BLaER1 (cell line): ENCODE results near the gene CTDSP2.

Experiments
- H3K27ac ChIP-seq: shearing (Covaris generic); formaldehyde crosslinking; 2 replicates; pipeline ENCODE4 v1.8.1; 2022
- H3K27me3 ChIP-seq: shearing (Covaris generic); formaldehyde crosslinking; 2 replicates; pipeline ENCODE4 v1.8.1; 2022
- H3K36me3 ChIP-seq: shearing (Covaris generic); formaldehyde crosslinking; 2 replicates; pipeline ENCODE4 v1.8.1; 2022
- H3K4me1 ChIP-seq: shearing (Covaris generic); formaldehyde crosslinking; 2 replicates; pipeline ENCODE4 v1.8.1; 2022
- H3K4me2 ChIP-seq: shearing (Covaris generic); formaldehyde crosslinking; 2 replicates; pipeline ENCODE4 v1.8.1; 2022
- H3K4me3 ChIP-seq: shearing (Covaris generic); formaldehyde crosslinking; 2 replicates; pipeline ENCODE4 v1.8.1; 2022
- H3K9ac ChIP-seq: shearing (Covaris generic); formaldehyde crosslinking; 2 replicates; pipeline ENCODE4 v1.8.1; 2022
- H3K9me3 ChIP-seq: shearing (Covaris generic); formaldehyde crosslinking; 2 replicates; pipeline ENCODE4 v1.8.1; 2022
- H4K20me1 ChIP-seq: shearing (Covaris generic); formaldehyde crosslinking; 2 replicates; pipeline ENCODE4 v1.8.1; 2022
- Cebpa-rat ChIP-seq: shearing (Covaris generic); IDR thresholded peaks from 2 replicates; pipeline ENCODE4 v1.8.1; 2022

The CTDSP2 gene

DNA sequence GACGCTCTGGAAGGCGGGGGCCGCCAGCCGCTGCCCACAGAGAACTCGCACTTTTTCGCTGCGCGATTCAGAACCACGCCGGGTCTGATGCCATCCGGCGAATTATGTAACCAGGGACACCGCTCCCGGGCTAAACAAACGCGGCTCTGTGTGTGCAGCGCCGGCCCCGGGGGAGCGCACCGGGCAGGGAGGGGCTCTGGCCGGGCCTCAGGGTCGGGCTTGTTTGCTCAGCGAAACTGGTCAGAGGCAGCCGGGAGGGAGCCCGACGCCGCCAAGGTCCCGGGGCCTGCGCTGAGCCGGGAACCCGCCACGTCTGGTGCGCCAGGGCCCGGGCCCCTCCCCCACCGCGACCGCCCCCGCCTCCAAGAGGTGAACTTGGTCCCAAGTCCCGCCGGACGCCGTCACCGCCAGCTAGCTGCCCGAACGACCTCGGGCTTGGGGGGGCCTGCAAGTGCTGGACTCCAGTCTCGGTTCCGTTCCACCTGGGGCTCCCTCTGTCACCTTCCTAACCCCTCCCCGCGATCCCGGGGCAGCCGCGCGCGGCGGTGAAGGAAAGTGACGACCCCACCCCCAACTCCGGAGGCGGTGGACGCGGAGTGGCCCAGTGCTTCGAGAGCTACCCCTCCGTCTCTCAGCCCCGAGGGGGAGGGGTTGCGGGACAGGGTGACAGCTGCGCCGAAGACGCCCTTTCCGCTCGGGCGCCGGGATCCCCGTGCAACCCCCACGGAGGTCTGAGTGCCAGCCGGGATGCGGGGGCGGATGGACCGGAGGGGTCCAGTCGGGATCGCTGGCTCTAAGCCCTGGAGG lies 848 bp downstream of the CTDSP2 start:
- Histone ChIP-seq H3K4me3 (peak overlapping the region; percentile 98), H3K36me3 (no peaks in the 10 kb centered on the region), H3K9me3 (no peaks in the 10 kb centered on the region), H3K4me1 (peaks cover 52% of the 10 kb centered on the region), H4K20me1 (peaks cover 54% of the 10 kb centered on the region), H3K27ac (peak overlapping the region; percentile 93), H3K9ac (peak overlapping the region; percentile 95), H3K27me3 (peaks cover 10% of the 10 kb centered on the region), H3K4me2 (peak overlapping the region; percentile 96)
- TF ChIP-seq Cebpa-rat: no peak

DNA sequence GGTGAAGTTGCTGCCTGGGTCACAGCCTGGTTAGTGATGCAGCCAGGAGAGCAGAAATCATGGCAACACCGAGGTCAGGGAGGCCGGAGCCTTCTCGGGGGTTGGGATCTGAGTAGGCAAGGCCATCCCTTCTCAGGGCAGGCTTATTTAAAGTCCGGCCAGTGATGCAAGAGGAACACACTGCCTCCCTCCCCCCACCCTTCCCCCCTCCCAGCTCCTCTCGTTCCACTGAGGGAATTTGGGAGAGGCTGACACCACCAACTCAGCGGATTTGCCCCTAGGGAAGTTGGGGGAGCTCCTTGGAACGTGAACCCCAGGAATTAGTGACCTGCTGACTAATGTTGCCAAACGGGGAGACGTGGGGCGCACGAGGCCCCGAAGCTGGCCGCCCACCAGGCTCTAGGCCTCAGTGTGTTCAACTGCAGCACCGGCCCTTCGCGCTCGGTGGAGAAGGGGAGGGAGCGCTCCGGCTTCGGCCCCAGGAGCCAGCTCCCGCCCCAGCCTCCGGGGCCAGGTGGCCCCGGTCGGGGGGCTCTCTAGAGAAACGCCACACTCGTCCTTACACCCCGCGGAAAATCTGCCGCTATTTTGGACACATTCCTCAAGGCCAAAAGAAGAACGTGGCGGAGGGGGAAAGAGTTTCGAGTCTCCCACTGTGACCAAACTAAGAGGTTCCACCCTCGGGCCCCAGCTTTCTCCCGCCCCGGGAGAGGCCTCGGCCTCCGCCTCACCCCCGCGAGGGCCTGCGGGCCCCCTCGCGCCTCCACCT lies 1.6 kb downstream of the CTDSP2 start:
- Histone ChIP-seq H3K27ac (peak overlapping the region; percentile 93), H3K4me2 (peak overlapping the region; percentile 96), H4K20me1 (peaks cover 62% of the 10 kb centered on the region), H3K9ac (peak overlapping the region; percentile 95), H3K4me1 (peaks cover 60% of the 10 kb centered on the region), H3K27me3 (peaks cover 2% of the 10 kb centered on the region; the same call in 1 of the 2 replicates), H3K4me3 (peak overlapping the region; percentile 98), H3K9me3 (no peaks in the 10 kb centered on the region), H3K36me3 (0 out of 2 replicates have a peak, but pooled peaks cover 6% of the 10 kb centered on the region)
- no peak for TF ChIP-seq Cebpa-rat

DNA sequence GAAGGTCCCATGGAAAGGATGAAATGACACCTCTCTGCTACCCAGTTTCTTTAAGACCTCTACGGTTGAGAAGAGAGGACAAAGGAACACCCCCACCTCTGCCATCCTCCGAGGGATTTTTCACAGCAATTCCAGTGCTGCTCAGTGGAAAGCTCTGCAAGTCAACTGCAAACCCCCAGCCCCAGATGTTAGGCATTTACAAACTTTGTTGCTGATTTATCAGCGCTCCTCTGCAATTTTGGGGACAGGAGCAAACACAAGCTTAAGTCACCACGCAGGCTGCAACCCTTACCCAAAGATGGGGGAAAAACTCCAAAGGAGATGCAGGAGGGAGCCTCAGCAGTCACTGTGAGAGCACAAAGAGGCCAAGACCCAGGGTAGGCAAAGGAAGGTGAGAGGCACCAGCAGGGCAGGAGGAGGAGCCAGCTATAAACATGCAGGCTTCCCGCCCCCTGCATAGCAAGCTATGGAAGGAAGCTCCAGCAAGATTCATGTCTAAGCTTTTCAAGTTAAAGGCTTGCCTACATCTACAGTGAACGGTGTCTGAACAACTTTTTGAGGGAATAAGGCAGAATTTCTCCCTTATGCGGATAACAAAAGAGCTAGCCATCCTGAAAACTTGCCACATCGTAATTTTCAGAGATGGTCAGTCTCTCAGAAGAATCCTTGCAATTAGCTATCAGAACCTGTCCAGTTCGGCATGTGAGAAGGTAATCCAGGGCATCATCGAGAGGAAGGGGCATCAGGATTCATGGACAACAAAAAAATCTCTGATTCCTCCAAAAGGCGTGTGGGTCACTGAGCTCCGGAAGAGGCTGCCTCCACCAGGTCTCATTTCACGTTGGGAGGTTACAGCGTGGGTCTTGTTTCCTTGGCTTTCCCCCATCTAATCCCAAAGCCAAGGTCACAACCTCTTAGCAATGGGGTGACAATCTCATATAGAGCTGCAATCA lies 3.9 kb downstream of the CTDSP2 start:
- Histone ChIP-seq H3K4me1 (peaks cover 76% of the 10 kb centered on the region), H3K27me3 (no peaks in the 10 kb centered on the region), H4K20me1 (peaks cover 85% of the 10 kb centered on the region), H3K27ac (no peak overlapping the region), H3K36me3 (0 out of 2 replicates have a peak, but pooled peaks cover 6% of the 10 kb centered on the region), H3K9ac (peak overlapping the region; percentile 95), H3K9me3 (no peaks in the 10 kb centered on the region), H3K4me3 (0 out of 2 replicates have a peak overlapping the region, but pooled peaks have one; percentile 98), H3K4me2 (peak overlapping the region; percentile 96)
- TF ChIP-seq Cebpa-rat: no peak

DNA sequence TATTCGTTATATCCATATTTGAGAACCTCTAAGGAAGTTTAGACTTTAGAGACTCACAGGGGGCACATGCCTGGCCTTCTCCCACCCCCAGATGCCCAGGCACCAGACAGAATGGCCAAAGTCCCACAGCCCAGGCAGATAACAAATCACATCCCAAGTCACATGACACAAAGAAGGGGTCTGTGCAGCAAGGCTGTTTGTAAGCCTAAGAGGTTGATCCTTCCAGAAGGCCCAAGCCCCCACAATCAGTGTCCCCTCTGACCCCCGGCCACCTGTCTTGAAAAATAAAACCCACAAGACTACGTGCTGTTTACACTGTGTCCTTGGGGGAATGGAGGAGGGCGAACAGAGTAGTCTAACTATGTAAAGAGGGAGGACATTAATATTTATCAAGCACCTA lies 5.1 kb downstream of the CTDSP2 start:
- TF ChIP-seq Cebpa-rat: no peak
- no peaks in the 10 kb centered on the region for H3K9me3 ChIP-seq
- H3K9ac ChIP-seq: no peak overlapping the region
- H3K4me2 ChIP-seq: peak overlapping the region; percentile 96
- H3K4me1 ChIP-seq: peaks cover 82% of the 10 kb centered on the region
- 0 out of 2 replicates have a peak, but pooled peaks cover 6% of the 10 kb centered on the region for H3K36me3 ChIP-seq
- peaks cover 96% of the 10 kb centered on the region for H4K20me1 ChIP-seq
- H3K4me3 ChIP-seq: no peak overlapping the region
- H3K27ac ChIP-seq: no peak overlapping the region
- no peaks in the 10 kb centered on the region for H3K27me3 ChIP-seq

DNA sequence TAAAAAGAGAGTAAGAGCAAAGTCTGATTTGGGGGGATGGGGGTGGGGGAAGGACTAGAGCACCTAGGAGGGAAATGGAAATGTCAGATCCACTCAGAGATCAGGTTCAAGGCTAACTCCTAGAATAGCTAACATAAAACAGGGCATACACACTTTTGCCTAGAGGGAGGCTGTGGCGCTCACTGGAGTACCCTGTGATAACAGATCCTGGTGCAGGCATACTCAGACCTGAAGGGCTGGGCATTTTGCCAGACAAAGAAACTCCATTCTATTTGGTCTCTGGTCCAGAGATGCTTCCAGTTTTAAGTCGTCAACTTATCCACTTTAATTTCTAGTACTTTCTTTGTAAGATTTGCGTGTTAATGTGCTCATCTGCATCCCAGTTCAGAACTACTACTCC lies 5.8 kb downstream of the CTDSP2 start:
- no peak for TF ChIP-seq Cebpa-rat
- Histone ChIP-seq H4K20me1 (peaks cover 100% of the 10 kb centered on the region), H3K9ac (no peak overlapping the region), H3K4me3 (no peak overlapping the region), H3K27me3 (no peaks in the 10 kb centered on the region), H3K27ac (no peak overlapping the region), H3K9me3 (no peaks in the 10 kb centered on the region), H3K4me1 (peaks cover 89% of the 10 kb centered on the region), H3K36me3 (0 out of 2 replicates have a peak, but pooled peaks cover 6% of the 10 kb centered on the region), H3K4me2 (peak overlapping the region; percentile 96)

DNA sequence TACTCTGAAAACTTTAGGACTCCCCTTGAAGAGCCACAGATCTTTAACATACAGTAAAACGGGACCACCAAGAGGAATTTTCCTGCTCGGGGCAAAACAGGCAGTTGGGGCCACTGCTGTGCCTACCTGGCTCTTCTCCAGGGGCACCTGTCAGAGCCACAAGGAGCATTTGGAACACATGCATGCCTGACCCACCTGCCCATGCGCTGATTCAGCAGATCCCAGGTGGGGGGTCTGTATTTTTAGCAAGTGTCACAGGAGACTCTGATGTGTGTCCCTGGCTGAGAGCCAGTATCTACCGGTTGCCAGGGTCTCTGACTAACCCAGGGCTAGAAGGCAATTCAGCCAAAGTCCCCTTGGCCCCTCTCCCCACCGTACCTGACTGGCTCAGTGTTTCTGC lies 6.5 kb downstream of the CTDSP2 start:
- Histone ChIP-seq H4K20me1 (peaks cover 100% of the 10 kb centered on the region), H3K4me1 (peaks cover 96% of the 10 kb centered on the region)

DNA sequence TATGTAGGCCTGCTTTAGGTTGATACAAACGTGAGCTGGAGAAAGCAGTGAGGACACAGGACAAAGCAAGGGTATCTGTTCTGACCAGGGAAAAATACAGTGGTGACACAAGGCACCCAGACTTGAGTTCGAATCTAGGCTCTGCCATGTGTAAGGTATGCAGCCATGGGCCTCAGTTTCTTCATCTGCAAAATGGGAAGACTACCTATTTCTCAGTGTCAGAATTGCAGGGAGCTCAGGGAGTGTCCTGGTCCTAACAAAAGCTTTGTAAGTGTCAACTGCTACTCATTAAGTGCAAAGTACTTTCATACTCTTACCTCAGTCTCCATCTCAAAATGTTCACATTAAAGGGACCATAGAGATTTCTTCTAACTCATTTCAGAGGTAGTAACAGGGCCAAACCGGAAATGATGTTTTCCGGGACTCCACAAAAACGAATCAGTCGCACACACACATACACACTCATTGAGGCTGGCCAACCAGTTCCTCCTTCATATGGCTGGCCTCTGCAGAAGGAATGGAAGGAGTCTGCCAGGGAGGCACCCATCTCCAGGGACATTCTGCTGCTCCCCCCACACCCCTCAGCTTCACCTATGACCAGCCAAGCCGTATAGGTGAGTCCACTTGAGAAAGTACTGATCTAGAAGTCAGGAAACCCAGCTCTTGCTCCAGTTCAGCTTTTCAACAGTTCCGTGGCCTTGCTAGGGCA lies 7.8 kb downstream of the CTDSP2 start:
- peak overlapping the region; percentile 24; the same call in 1 of the 2 replicates for H3K27ac ChIP-seq
- peaks cover 100% of the 10 kb centered on the region for H3K4me1 ChIP-seq
- peak overlapping the region; percentile 16; the same call in 1 of the 2 replicates for H3K9ac ChIP-seq
- H4K20me1 ChIP-seq: peaks cover 100% of the 10 kb centered on the region
- no peaks in the 10 kb centered on the region for H3K9me3 ChIP-seq
- H3K36me3 ChIP-seq: 0 out of 2 replicates have a peak, but pooled peaks cover 6% of the 10 kb centered on the region
- no peak for TF ChIP-seq Cebpa-rat
- 0 out of 2 replicates have a peak overlapping the region, but pooled peaks have one; percentile 2 for H3K4me3 ChIP-seq
- H3K27me3 ChIP-seq: no peaks in the 10 kb centered on the region
- peak overlapping the region; percentile 86 for H3K4me2 ChIP-seq

More for the DNA sequence above, 6.5 kb downstream of the CTDSP2 start:
- Histone ChIP-seq H3K27me3 (no peaks in the 10 kb centered on the region), H3K9ac (no peak overlapping the region), H3K9me3 (no peaks in the 10 kb centered on the region), H3K36me3 (0 out of 2 replicates have a peak, but pooled peaks cover 6% of the 10 kb centered on the region), H3K4me2 (peak overlapping the region; percentile 86), H3K27ac (no peak overlapping the region), H3K4me3 (no peak overlapping the region)
- no peak for TF ChIP-seq Cebpa-rat

DNA sequence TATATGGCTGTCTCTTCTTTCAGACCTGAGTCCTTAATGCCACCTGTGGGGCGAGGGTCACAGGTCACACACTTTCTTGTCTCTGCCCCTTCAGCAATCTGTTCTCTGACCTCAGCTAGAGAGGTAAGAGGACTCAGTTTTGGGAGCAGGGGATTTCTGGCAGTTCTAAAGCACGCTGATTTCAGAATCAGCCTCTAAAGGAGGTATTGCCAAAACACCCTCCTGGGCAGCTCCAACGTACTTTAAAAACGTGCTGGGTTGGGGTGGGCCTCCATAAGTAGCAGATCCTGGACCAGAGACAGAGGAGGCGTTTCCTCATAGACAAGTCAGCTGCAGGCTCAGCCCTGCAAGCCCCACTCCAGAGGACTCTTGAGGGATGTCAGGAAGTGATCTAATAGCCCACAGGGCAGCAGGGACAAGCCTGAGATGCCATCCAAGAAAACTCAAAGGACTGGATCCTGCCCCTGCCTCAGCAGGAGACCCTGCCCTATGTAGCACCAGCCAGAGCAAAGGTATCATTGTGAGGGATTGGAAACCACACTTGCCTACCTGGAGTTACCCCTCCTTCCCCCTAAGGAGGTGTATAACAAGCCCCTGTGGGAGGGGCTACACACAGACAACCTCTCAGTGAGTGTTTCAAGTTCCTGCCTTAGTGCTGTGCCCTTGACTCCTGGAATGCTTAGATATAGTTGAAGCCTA lies 8.5 kb downstream of the CTDSP2 start:
- Histone ChIP-seq H3K27ac (peak overlapping the region; percentile 11; the same call in 1 of the 2 replicates), H3K4me1 (peaks cover 100% of the 10 kb centered on the region), H3K4me3 (0 out of 2 replicates have a peak overlapping the region, but pooled peaks have one; percentile 2), H3K9ac (peak overlapping the region; percentile 6; the same call in 1 of the 2 replicates), H3K9me3 (no peaks in the 10 kb centered on the region), H3K4me2 (peak overlapping the region; percentile 86), H4K20me1 (peaks cover 100% of the 10 kb centered on the region), H3K36me3 (0 out of 2 replicates have a peak, but pooled peaks cover 6% of the 10 kb centered on the region), H3K27me3 (no peaks in the 10 kb centered on the region)
- no peak for TF ChIP-seq Cebpa-rat
